ENCODE data around the gene INSL3.

Gene INSL3

GRCh38 chr19:17840019-17840418 is 18.7 kb upstream of the INSL3 start:
- DNase-seq (ENCODE audit: low spot score), result no peak
- TF ChIP-seq CTCF (IDR thresholded peaks at IDR 0.05; ENCODE audit: borderline replicate concordance, control extremely low read depth, extremely low read depth, insufficient read depth, missing control alignments), result no peak

GRCh38 chr19:17837972-17838371 is 16.7 kb upstream of the INSL3 start:
- DNase-seq (ENCODE audit: low spot score), result no peak
- in situ Hi-C loops (cut with MboI; ENCODE audit: low sequenced_read_pairs, unreplicated experiment), result no loop called here
- TF ChIP-seq CTCF (IDR thresholded peaks at IDR 0.05; ENCODE audit: borderline replicate concordance, control extremely low read depth, extremely low read depth, insufficient read depth, missing control alignments), result no peak

More at GRCh38 chr19:17840019-17840418, 18.7 kb upstream of the INSL3 start:
- in situ Hi-C loops (cut with MboI; ENCODE audit: low sequenced_read_pairs, unreplicated experiment), result no loop called here

GRCh38 chr19:17836530-17836929 is 15.2 kb upstream of the INSL3 start:
- DNase-seq (ENCODE audit: low spot score), result no peak
- no peak for TF ChIP-seq CTCF (IDR thresholded peaks at IDR 0.05; ENCODE audit: borderline replicate concordance, control extremely low read depth, extremely low read depth, insufficient read depth, missing control alignments)
- in situ Hi-C loops (cut with MboI; ENCODE audit: low sequenced_read_pairs, unreplicated experiment), result no loop called here

GRCh38 chr19:17835182-17836006 is 14.1 kb upstream of the INSL3 start:
- in situ Hi-C loops (cut with MboI; ENCODE audit: low sequenced_read_pairs, unreplicated experiment), result no loop called here
- DNase-seq (ENCODE audit: low spot score), result no peak
- TF ChIP-seq CTCF (IDR thresholded peaks at IDR 0.05; ENCODE audit: borderline replicate concordance, control extremely low read depth, extremely low read depth, insufficient read depth, missing control alignments), result no peak

GRCh38 chr19:17834350-17835181 is 13.2 kb upstream of the INSL3 start:
- TF ChIP-seq CTCF (IDR thresholded peaks at IDR 0.05; ENCODE audit: borderline replicate concordance, control extremely low read depth, extremely low read depth, insufficient read depth, missing control alignments), result no peak
- in situ Hi-C loops (cut with MboI; ENCODE audit: low sequenced_read_pairs, unreplicated experiment), result no loop called here
- DNase-seq (ENCODE audit: low spot score), result no peak

- TF ChIP-seq CTCF (IDR thresholded peaks at IDR 0.05; ENCODE audit: borderline replicate concordance, control extremely low read depth, extremely low read depth, insufficient read depth, missing control alignments), result no peak
- in situ Hi-C loops (cut with MboI; ENCODE audit: low sequenced_read_pairs, unreplicated experiment), result no loop called here
- DNase-seq (ENCODE audit: low spot score), result no peak
These were observed 11.3 kb upstream of the INSL3 start for GRCh38 chr19:17832443-17833208.

Data from GM13976 (cell line).